Epithelial cell of proximal tubule (primary cell): ENCODE results near the gene CGN. TPM values are rescaled to one million over a fixed set of nuclear protein-coding genes. Genes with fewer than 3 reads are reported as not detected.

Source experiments
- DNase-seq: peaks from one replicate; pipeline ENCODE4 v3.0.0-alpha.2; 2011; ENCODE audit warnings: low read depth
- H3K4me3 ChIP-seq: 2 replicates; pipeline ENCODE4 v1.5.1; 2011; ENCODE audit warnings: low read depth, mild to moderate bottlenecking, low read length
- CTCF ChIP-seq: conservative IDR thresholded peaks from 2 replicates; pipeline ENCODE4 v1.5.1; 2012; ENCODE audit warnings: low read depth, mild to moderate bottlenecking, low read length
- total RNA-seq: library from RNA; depleted of rRNA; stranded (reverse); fragments of >200 nt; gene quantifications from 2 replicates; pipeline ENCODE4 v1.2.3, GENCODE V29; 2015

CGN gene
- total RNA-seq, 1 donor from 2014 or later, result 9.5 TPM

DNA sequence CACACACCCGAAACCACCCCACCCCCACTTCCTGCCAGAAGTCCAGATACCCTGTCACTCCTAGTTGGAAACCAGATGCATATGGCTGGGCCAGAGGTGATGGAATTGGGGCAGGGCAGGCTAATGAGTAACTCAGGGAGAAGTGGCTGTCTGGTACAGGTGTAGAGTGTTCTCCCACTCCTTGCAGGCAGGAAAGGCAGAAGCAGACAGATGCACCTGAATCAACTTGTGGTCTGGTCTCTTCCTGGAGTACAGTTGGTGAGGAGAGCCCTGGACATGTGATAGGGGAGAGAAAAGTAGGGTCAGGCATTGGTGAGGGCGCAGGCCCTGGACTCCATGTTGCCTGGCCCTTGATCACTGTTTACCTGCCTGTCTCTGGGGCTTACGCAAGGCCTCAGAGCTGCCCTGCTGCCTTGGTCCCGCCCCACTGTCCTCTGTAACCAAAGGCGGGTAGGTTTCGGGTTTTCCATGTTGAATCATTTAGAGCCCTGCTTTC, 2.5 kb downstream of the CGN start:
- DNase-seq, result no peak
- TF ChIP-seq CTCF, result no peak
- no peak overlapping the region for H3K4me3 ChIP-seq

DNA sequence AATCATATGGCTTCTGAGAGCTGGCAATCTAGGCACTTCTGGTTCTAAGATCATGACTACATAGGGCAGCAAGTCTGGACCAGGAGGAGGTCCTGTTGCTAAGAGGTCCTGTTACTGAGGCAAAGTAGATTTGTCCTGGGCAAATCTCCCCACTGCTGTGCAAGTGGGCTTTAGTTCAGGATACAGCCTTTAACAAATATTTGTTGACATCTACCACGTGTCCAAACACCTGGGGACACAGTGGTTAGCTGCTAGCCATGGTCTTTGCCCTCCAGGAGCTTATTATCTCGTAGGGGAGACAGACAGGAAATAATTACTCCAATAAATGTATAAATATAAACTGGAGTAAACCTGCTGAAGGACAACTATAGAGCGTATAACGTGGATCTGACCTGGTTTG, 3.2 kb downstream of the CGN start:
- no peak for TF ChIP-seq CTCF
- no peak overlapping the region for H3K4me3 ChIP-seq
- no peak for DNase-seq

GRCh38 chr1:151515265-151515664, 4.1 kb downstream of the CGN start:
- no peak overlapping the region for H3K4me3 ChIP-seq
- no peak for TF ChIP-seq CTCF

GRCh38 chr1:151516031-151516511, 4.9 kb downstream of the CGN start:
- DNase-seq, result no peak
- no peak overlapping the region for H3K4me3 ChIP-seq
- TF ChIP-seq CTCF, result no peak

More at GRCh38 chr1:151515265-151515664, 4.1 kb downstream of the CGN start:
- no peak for DNase-seq

- no peak for TF ChIP-seq CTCF
- H3K4me3 ChIP-seq, result no peak overlapping the region
- no peak for DNase-seq
Observed at GRCh38 chr1:151518431-151518830, 7.2 kb downstream of the CGN start.

- H3K4me3 ChIP-seq, result no peak overlapping the region
- no peak for DNase-seq
- no peak for TF ChIP-seq CTCF
Observed at GRCh38 chr1:151518936-151519335, 7.7 kb downstream of the CGN start.

DNA sequence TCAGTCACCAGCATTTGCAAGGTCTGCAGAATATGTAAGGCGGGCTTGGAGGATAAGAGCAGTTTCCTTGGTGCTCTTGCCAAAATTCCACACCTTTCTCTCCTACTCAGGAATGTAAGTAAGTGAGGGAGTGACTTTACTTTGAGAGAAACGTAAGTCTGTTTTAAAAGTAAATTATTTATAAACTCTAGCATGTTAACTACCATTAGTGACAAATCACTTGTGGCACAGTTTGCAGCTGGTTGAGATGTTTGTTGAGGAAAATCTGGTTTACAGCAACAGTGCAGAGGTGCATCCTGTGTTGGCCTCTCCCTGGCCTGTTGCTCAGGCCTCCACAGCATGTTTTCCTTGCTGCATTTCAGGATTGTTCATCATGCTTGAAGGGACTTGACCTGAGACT, 8.5 kb downstream of the CGN start:
- H3K4me3 ChIP-seq, result no peak overlapping the region
- no peak for TF ChIP-seq CTCF
- DNase-seq, result no peak
